ENCODE measurements around the gene LYG2. TPM values are rescaled to one million over a fixed set of nuclear protein-coding genes. Genes with fewer than 3 reads are reported as not detected.

Gene LYG2
- total and polyA plus RNA-seq, 4 donors = 0.31 TPM; not detected in 3

- Histone ChIP-seq H3K4me3 (ENCODE audit: low read depth in 1 of 3, low read length in 3 of 3) (no peak overlapping the region), H3K9me3 (ENCODE audit: control insufficient read depth in 4 of 4, low read length in 3 of 4) (no peaks in the 10 kb centered on the region), H3K27ac (ENCODE audit: low read depth in 1 of 2, low read length in 2 of 2) (no peak overlapping the region), H3K27me3 (ENCODE audit: control insufficient read depth in 4 of 4, insufficient read depth in 4 of 4, low read length in 3 of 4) (no peaks in the 10 kb centered on the region), H3K4me1 (ENCODE audit: control insufficient read depth in 4 of 4, insufficient read depth in 4 of 4, low read length in 3 of 4) (no peaks in the 10 kb centered on the region), H3K36me3 (ENCODE audit: control insufficient read depth in 4 of 4, insufficient read depth in 3 of 4, low read depth in 1 of 4, low read length in 3 of 4) (peaks cover 5 to 28% (median 18%) of the 10 kb centered on the region in 4 donors), H3K9ac (ENCODE audit: low read depth in 1 of 2, low read length in 2 of 2) (no peak overlapping the region)
- 87% methylated on average over 7 of the region's 7 CpGs for WGBS
- no peak for DNase-seq (ENCODE audit: low spot score)
- TF ChIP-seq RXRA (IDR thresholded peaks at IDR 0.05) = no peak
- no peak for TF ChIP-seq NR2F2 (IDR thresholded peaks at IDR 0.05)
- TF ChIP-seq JUND (IDR thresholded peaks at IDR 0.05) = no peak
- TF ChIP-seq TAF1 (conservative IDR thresholded peaks at IDR 0.05) = no peak
- TF ChIP-seq YY1 (IDR thresholded peaks at IDR 0.05) = no peak
- no peak for TF ChIP-seq SP1 (IDR thresholded peaks at IDR 0.05)
- TF ChIP-seq GABPA (IDR thresholded peaks at IDR 0.05 in 1 of 2, conservative IDR thresholded peaks at IDR 0.05 in 1 of 2) = no peak
- no peak for TF ChIP-seq FOXA1 (IDR thresholded peaks at IDR 0.05)
- TF ChIP-seq HNF4A (conservative IDR thresholded peaks at IDR 0.05) = no peak
- TF ChIP-seq, protein P1, sequence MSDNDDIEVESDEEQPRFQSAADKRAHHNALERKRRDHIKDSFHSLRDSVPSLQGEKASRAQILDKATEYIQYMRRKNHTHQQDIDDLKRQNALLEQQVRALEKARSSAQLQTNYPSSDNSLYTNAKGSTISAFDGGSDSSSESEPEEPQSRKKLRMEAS (IDR thresholded peaks at IDR 0.05) = no peak
- no peak for TF ChIP-seq RAD21 (IDR thresholded peaks at IDR 0.05)
- TF ChIP-seq FOXA2 (IDR thresholded peaks at IDR 0.05) = no peak
- TF ChIP-seq, protein P2, sequence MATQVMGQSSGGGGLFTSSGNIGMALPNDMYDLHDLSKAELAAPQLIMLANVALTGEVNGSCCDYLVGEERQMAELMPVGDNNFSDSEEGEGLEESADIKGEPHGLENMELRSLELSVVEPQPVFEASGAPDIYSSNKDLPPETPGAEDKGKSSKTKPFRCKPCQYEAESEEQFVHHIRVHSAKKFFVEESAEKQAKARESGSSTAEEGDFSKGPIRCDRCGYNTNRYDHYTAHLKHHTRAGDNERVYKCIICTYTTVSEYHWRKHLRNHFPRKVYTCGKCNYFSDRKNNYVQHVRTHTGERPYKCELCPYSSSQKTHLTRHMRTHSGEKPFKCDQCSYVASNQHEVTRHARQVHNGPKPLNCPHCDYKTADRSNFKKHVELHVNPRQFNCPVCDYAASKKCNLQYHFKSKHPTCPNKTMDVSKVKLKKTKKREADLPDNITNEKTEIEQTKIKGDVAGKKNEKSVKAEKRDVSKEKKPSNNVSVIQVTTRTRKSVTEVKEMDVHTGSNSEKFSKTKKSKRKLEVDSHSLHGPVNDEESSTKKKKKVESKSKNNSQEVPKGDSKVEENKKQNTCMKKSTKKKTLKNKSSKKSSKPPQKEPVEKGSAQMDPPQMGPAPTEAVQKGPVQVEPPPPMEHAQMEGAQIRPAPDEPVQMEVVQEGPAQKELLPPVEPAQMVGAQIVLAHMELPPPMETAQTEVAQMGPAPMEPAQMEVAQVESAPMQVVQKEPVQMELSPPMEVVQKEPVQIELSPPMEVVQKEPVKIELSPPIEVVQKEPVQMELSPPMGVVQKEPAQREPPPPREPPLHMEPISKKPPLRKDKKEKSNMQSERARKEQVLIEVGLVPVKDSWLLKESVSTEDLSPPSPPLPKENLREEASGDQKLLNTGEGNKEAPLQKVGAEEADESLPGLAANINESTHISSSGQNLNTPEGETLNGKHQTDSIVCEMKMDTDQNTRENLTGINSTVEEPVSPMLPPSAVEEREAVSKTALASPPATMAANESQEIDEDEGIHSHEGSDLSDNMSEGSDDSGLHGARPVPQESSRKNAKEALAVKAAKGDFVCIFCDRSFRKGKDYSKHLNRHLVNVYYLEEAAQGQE (IDR thresholded peaks at IDR 0.05) = no peak
- no peak for TF ChIP-seq ATF3 (IDR thresholded peaks at IDR 0.05)
Measured at GRCh38 chr2:99200076-99200800, 55.2 kb downstream of the LYG2 start.

- no peak for DNase-seq (ENCODE audit: low spot score)
- WGBS = 92% methylated on average over 6 of the region's 6 CpGs
- Histone ChIP-seq H3K4me1 (ENCODE audit: control insufficient read depth in 4 of 4, insufficient read depth in 4 of 4, low read length in 3 of 4) (no peaks in the 10 kb centered on the region), H3K36me3 (ENCODE audit: control insufficient read depth in 4 of 4, insufficient read depth in 3 of 4, low read depth in 1 of 4, low read length in 3 of 4) (peaks cover 5 to 30% (median 19%) of the 10 kb centered on the region in 4 donors), H3K9ac (ENCODE audit: low read depth in 1 of 2, low read length in 2 of 2) (no peak overlapping the region), H3K4me3 (ENCODE audit: low read depth in 1 of 3, low read length in 3 of 3) (no peak overlapping the region), H3K27ac (ENCODE audit: low read depth in 1 of 2, low read length in 2 of 2) (no peak overlapping the region), H3K27me3 (ENCODE audit: control insufficient read depth in 4 of 4, insufficient read depth in 4 of 4, low read length in 3 of 4) (no peaks in the 10 kb centered on the region), H3K9me3 (ENCODE audit: control insufficient read depth in 4 of 4, low read length in 3 of 4) (no peaks in the 10 kb centered on the region)
- TF ChIP-seq JUND (IDR thresholded peaks at IDR 0.05) (no peak), YY1 (IDR thresholded peaks at IDR 0.05) (no peak), GABPA (IDR thresholded peaks at IDR 0.05 in 1 of 2, conservative IDR thresholded peaks at IDR 0.05 in 1 of 2) (no peak), CTCF (IDR thresholded peaks at IDR 0.05; ENCODE audit: low read depth, low read length, missing input control) (no peak), FOXA2 (IDR thresholded peaks at IDR 0.05) (no peak), NR2F2 (IDR thresholded peaks at IDR 0.05) (no peak), RXRA (IDR thresholded peaks at IDR 0.05) (no peak), TAF1 (conservative IDR thresholded peaks at IDR 0.05) (no peak), SP1 (IDR thresholded peaks at IDR 0.05) (no peak), HNF4A (conservative IDR thresholded peaks at IDR 0.05) (no peak), RAD21 (IDR thresholded peaks at IDR 0.05) (no peak), EGR1 (IDR thresholded peaks at IDR 0.05; ENCODE audit: low read depth in 2 of 2) (no peak)
- TF ChIP-seq, protein P3, sequence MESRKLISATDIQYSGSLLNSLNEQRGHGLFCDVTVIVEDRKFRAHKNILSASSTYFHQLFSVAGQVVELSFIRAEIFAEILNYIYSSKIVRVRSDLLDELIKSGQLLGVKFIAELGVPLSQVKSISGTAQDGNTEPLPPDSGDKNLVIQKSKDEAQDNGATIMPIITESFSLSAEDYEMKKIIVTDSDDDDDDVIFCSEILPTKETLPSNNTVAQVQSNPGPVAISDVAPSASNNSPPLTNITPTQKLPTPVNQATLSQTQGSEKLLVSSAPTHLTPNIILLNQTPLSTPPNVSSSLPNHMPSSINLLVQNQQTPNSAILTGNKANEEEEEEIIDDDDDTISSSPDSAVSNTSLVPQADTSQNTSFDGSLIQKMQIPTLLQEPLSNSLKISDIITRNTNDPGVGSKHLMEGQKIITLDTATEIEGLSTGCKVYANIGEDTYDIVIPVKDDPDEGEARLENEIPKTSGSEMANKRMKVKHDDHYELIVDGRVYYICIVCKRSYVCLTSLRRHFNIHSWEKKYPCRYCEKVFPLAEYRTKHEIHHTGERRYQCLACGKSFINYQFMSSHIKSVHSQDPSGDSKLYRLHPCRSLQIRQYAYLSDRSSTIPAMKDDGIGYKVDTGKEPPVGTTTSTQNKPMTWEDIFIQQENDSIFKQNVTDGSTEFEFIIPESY (IDR thresholded peaks at IDR 0.05) = no peak
- TF ChIP-seq, protein P2 (IDR thresholded peaks at IDR 0.05) = no peak
- TF ChIP-seq, protein P1 (IDR thresholded peaks at IDR 0.05) = no peak
Measured at GRCh38 chr2:99198103-99198841, 57.2 kb downstream of the LYG2 start.
